Heart right ventricle (tissue), 16 donors: ENCODE results near the gene TUBA1A. TPM values are rescaled to one million over a fixed set of nuclear protein-coding genes. Genes with fewer than 3 reads are reported as not detected.
"Not testable (repeated sequence)": the region's sequence is repeated elsewhere in the genome, so short reads cannot be mapped to it uniquely, and the experiment has no call there.

Experiments
- ATAC-seq, 8 donors: fragments of 200-7000 bp; cut with Tn5 transposase; one replicate each; pipeline ENCODE4 v1.9.1; 2020; ENCODE audit warnings: mild to moderate bottlenecking in 8 of 8, moderate library complexity in 8 of 8, moderate number of reproducible peaks in 1 of 8
- DNase-seq, 2 donors: peaks; one replicate each; pipeline ENCODE4 v3.0.0-alpha.2; 2020
- H3K27ac ChIP-seq, 10 donors: fragments of 200-600 bp; sonication (generic) in 2 of 10; one replicate each; pipeline versions ENCODE4 v1.5.0 to v1.8.0; 2020 to 2022; ENCODE audit warnings: mild to moderate bottlenecking in 3 of 10
- H3K27me3 ChIP-seq, 7 donors: fragments of 200-600 bp; one replicate each; pipeline ENCODE4 v1.8.0; 2021 to 2022; ENCODE audit warnings: mild to moderate bottlenecking in 2 of 7
- H3K36me3 ChIP-seq, 9 donors: fragments of 200-600 bp; sonication (generic) in 1 of 9; one replicate each; pipeline versions ENCODE4 v1.5.0 to v1.8.0; 2020 to 2022; ENCODE audit warnings: mild to moderate bottlenecking in 2 of 9
- H3K4me1 ChIP-seq, 9 donors: fragments of 200-600 bp; sonication (generic) in 1 of 9; one replicate each; pipeline versions ENCODE4 v1.5.0 to v1.8.0; 2020 to 2022; ENCODE audit warnings: mild to moderate bottlenecking in 4 of 9
- H3K4me3 ChIP-seq, 10 donors: fragments of 200-600 bp; sonication (generic) in 2 of 10; one replicate each; pipeline versions ENCODE4 v1.5.0 to v1.8.0; 2020 to 2022; ENCODE audit warnings: mild to moderate bottlenecking in 7 of 10, moderate library complexity in 2 of 10
- H3K9me3 ChIP-seq, 11 donors: fragments of 200-600 bp in 10 of 11; sonication (generic) in 2 of 11; one replicate each; pipeline versions ENCODE4 v1.5.0 to v1.8.0; 2013 to 2022; ENCODE audit warnings: mild to moderate bottlenecking in 2 of 11, control low read depth in 1 of 11, moderate library complexity in 1 of 11
- CTCF ChIP-seq, 9 donors: fragments of 200-600 bp; sonication (generic) in 2 of 9; IDR thresholded peaks; one replicate each; pipeline versions ENCODE4 v1.5.0 to v1.8.0; 2021 to 2022; ENCODE audit warnings: antibody characterized with exemption in 9 of 9, mild to moderate bottlenecking in 5 of 9, moderate library complexity in 1 of 9
- WGBS, 2 donors: extraction: QIAGEN DNeasy Blood & Tissue Kit; methylation state at CpG; one replicate each; pipeline ENCODE4 v1.1.7; 2013; ENCODE audit warnings: inconsistent platforms in 1 of 2; 5-methylcytosine and 5-hydroxymethylcytosine counted together
- intact Hi-C, 10 donors: fragments of 100-400 bp; cut with DNase I; formaldehyde crosslinking; loops; one replicate each; pipeline versions ENCODE4 v1.11.1 to v1.14.2; 2022
- polyA plus RNA-seq, 2 donors: library from polyadenylated mRNA; stranded (reverse); fragments of 200-250 nt; gene quantifications; one replicate each; pipeline ENCODE4 v1.2.3, GENCODE V29; 2013
- total RNA-seq, 10 donors: library from RNA; stranded (reverse); fragmentation: NEBNext Ultra II Directional in 3 of 10; extraction: Animal tissue kit (Norgen Biotek cat#: 25700) in 3 of 10; gene quantifications; one replicate each; pipeline versions ENCODE4 v1.2.1 to v1.2.4, GENCODE V29; 2021 to 2023
- donor health status: Arrhythmogenic right ventricular cardiomyopathy.
- donor health status: ischemic (EF 13 %, LVEDD 7.1; RV severe dilation, severe dysfunction).
- donor health status: healthy with polysubstance abuse.
- donor health status: DM: no; HTN: yes; CAD: no.
- donor health status: DM: no; HTN: no; CAD: no.
- donor health status: ischemic (EF 25% LVEDD 6.9; RV normal size, moderate dysfunction).
- donor health status: ischemic (EF 25% LVEDD 5.7; RV mildly dilated, moderate dysfunction).
- donor health status: healthy.
- donor health status: DM: yes; HTN: yes; CAD: no.
- donor health status: Ischemic cardiomyopathy.
- donor health status: ischemic (EF 35%, LVEDD 5.7; RV mildly dilated, moderate dysfunction).
- donor health status: nonischemic (EF 11% LVEDD 7.7; RV severe dilation, severe dysfunction).
- donor health status: DM: yes; HTN: yes; CAD: no.
- donor health status: PGD.
- donor health status: ischemic (EF 29% LVEDD 5.4; RV normal size, mild dysfunction).
- donor health status: nonischemic (EF 23%, LVEDD 6.1; RV moderate dilation, normal function).

The TUBA1A gene
- total and polyA plus RNA-seq, 12 donors: 45.2 to 287 (median 134) TPM

GRCh38 chr12:49174218-49174617 lies 14.7 kb downstream of the TUBA1A start:
- no peak overlapping the region for H3K27ac ChIP-seq
- no peak for DNase-seq
- 78 to 92% methylated on average over 5 of the region's 5 CpGs for WGBS, 2 donors
- no peak for ATAC-seq
- no peak for TF ChIP-seq CTCF (IDR thresholded peaks at IDR 0.05)
- H3K27me3 ChIP-seq: no peaks in the 10 kb centered on the region
- H3K36me3 ChIP-seq: no peaks in the 10 kb centered on the region
- peaks cover 0 to 7% (median 0%) of the 10 kb centered on the region in 11 donors for H3K9me3 ChIP-seq
- intact Hi-C loops: no loop called here
- H3K4me1 ChIP-seq: no peaks in the 10 kb centered on the region
- no peak overlapping the region for H3K4me3 ChIP-seq

- no peaks in the 10 kb centered on the region for H3K9me3 ChIP-seq
- H3K4me1 ChIP-seq: no peaks in the 10 kb centered on the region
- ATAC-seq (no peak), DNase-seq (no peak)
- H3K27me3 ChIP-seq: no peaks in the 10 kb centered on the region
- no peak overlapping the region for H3K27ac ChIP-seq
- intact Hi-C loops: no loop called here
- no peaks in the 10 kb centered on the region for H3K36me3 ChIP-seq
- H3K4me3 ChIP-seq: no peak overlapping the region
- TF ChIP-seq CTCF (IDR thresholded peaks at IDR 0.05): no peak
Observed at GRCh38 chr12:49170924-49171323, 18.0 kb downstream of the TUBA1A start.

GRCh38 chr12:49165114-49165513 lies 23.8 kb downstream of the TUBA1A start:
- Histone ChIP-seq H3K4me1 (peaks cover 0 to 15% (median 0%) of the 10 kb centered on the region in 9 donors), H3K27me3 (no peaks in the 10 kb centered on the region), H3K36me3 (no peaks in the 10 kb centered on the region), H3K4me3 (no peak overlapping the region), H3K9me3 (no peaks in the 10 kb centered on the region), H3K27ac (no peak overlapping the region)
- WGBS, 2 donors: 89 to 96% methylated on average over 2 of the region's 2 CpGs
- DNase-seq (no peak), ATAC-seq (no peak)
- TF ChIP-seq CTCF (IDR thresholded peaks at IDR 0.05): no peak
- intact Hi-C loops: no loop called here

GRCh38 chr12:49161901-49162300 lies 27.0 kb downstream of the TUBA1A start:
- H3K4me1 ChIP-seq: peaks cover 0 to 15% (median 0%) of the 10 kb centered on the region in 9 donors
- ATAC-seq, intact Hi-C loops, H3K4me3 ChIP-seq, H3K36me3 ChIP-seq, DNase-seq, H3K9me3 ChIP-seq, H3K27ac ChIP-seq, H3K27me3 ChIP-seq: not testable (repeated sequence)
- 96% methylated on average over 4 of the region's 4 CpGs for WGBS, 2 donors

GRCh38 chr12:49161092-49161795 lies 27.6 kb downstream of the TUBA1A start:
- H3K9me3 ChIP-seq: no peaks in the 10 kb centered on the region
- H3K27ac ChIP-seq: peak overlapping the region in 1 of 10 donors; percentile 37
- H3K27me3 ChIP-seq: no peaks in the 10 kb centered on the region
- no peaks in the 10 kb centered on the region for H3K36me3 ChIP-seq
- TF ChIP-seq CTCF (IDR thresholded peaks at IDR 0.05): no peak
- 78 to 83% methylated on average over 6 of the region's 6 CpGs for WGBS, 2 donors
- DNase-seq (no peak), ATAC-seq (no peak)
- H3K4me3 ChIP-seq: no peak overlapping the region
- intact Hi-C loops: no loop called here
- H3K4me1 ChIP-seq: peaks cover 0 to 15% (median 0%) of the 10 kb centered on the region in 9 donors
